Epithelial cell of proximal tubule (primary cell): ENCODE measurements around the gene KDM1B. TPM values are rescaled to one million over a fixed set of nuclear protein-coding genes. Genes with fewer than 3 reads are reported as not detected.

Experiments used
- DNase-seq: peaks from one replicate; pipeline ENCODE4 v3.0.0-alpha.2; 2011; ENCODE audit warnings: low read depth
- H3K4me3 ChIP-seq: 2 replicates; pipeline ENCODE4 v1.5.1; 2011; ENCODE audit warnings: low read depth, mild to moderate bottlenecking, low read length
- total RNA-seq: library from RNA; depleted of rRNA; stranded (reverse); fragments of >200 nt; gene quantifications from 2 replicates; pipeline ENCODE4 v1.2.3, GENCODE V29; 2015
- TF ChIP-seq, protein P1 (sequence below): conservative IDR thresholded peaks from 2 replicates; pipeline ENCODE4 v1.5.1; 2012; ENCODE audit warnings: low read depth, mild to moderate bottlenecking, low read length

KDM1B gene
- total RNA-seq, 1 donor from 2014 or later: 15.7 TPM

DNA sequence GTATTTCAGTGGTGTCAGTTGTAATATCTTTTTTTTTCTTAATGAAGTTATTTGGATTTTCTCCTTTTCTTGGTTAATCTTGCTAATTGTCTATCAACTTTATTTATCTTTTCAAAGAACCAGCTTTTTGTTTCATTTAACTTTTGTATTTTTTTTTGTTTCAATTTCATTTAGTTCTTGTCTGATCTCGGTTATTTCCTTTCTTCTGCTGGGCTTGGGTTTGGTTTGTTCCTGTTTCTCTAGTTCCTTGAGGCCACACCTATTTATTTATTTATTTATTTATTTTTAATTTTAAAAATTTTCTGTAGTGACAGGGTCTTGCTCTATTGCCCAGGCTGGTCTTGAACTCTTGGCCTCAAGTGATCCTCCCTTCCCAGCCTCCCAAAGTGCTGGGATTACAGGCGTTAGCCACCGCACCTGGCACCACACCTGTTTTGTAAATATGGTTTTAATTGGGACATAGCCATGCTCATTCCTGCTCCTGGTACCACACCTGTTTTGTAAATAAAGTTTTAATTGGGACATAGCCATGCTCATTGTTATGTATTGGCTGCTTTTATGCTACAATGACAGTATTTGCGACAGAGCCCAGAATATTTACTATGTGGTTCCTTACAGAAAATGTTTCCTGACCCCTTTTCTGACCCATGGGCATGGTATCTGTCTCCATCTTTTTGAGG lies 22.2 kb downstream of the KDM1B start:
- TF ChIP-seq, protein P1, sequence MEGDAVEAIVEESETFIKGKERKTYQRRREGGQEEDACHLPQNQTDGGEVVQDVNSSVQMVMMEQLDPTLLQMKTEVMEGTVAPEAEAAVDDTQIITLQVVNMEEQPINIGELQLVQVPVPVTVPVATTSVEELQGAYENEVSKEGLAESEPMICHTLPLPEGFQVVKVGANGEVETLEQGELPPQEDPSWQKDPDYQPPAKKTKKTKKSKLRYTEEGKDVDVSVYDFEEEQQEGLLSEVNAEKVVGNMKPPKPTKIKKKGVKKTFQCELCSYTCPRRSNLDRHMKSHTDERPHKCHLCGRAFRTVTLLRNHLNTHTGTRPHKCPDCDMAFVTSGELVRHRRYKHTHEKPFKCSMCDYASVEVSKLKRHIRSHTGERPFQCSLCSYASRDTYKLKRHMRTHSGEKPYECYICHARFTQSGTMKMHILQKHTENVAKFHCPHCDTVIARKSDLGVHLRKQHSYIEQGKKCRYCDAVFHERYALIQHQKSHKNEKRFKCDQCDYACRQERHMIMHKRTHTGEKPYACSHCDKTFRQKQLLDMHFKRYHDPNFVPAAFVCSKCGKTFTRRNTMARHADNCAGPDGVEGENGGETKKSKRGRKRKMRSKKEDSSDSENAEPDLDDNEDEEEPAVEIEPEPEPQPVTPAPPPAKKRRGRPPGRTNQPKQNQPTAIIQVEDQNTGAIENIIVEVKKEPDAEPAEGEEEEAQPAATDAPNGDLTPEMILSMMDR: no peak
- no peak overlapping the region for H3K4me3 ChIP-seq
- no peak for DNase-seq

DNA sequence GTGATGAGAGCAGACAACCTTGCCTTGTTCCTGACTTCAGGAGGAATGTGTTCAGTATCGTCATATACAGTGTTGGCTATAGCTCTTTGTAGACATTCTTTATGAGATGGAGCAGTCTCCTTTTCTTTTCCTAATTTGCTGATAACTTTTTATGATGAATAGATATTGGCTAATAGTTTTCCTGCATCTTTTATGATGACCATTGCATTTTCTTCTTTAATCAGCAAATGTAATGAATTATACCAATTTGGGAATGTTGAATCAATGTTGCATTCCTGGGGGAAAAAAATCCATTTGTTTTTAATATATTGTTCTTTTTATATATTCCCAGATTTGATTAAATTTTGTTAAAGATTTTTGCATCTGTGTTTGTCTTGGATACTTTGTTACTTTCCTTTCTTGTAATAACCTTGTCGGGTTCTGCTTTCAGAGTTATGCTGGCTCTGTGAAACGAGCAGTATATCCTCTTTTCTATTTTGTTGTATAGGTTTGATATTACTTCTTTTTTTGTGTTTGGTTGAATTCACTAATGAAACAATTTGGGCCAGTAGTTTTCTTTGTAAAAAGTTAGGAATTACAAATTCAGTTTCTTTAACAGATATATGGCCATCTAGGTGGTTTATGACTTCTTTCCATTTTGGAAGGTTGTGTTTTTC lies 23.9 kb downstream of the KDM1B start:
- DNase-seq: no peak
- no peak overlapping the region for H3K4me3 ChIP-seq
- TF ChIP-seq, protein P1: no peak

DNA sequence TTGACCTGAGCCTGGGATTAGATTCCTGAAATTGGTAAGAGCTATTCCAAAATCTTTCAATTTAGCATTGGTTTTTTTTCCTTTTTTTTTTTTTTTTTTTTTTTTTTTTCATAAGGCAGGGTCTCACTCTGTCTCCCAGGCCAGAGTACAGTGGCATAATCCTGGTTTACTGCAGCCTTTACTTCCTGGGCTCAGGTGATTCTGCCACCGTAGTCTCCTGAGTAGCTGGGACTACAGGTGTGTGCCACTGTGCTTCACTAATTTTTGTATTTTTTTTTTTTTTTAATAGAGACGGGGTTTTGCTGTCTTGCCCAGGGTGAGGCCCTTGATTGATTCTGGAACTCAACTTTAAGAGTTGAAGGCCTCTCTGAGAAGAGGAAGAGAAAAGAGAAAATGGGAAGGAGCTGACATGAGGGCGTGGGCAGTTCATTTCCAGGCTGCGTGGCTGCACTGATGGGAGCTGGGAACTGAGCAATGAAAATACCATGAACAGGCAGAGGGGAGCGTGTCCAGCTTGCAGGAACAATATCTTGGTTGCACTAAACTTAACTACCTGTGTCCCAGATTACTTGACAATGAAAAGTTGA lies 24.6 kb downstream of the KDM1B start:
- DNase-seq: no peak
- TF ChIP-seq, protein P1: no peak
- H3K4me3 ChIP-seq: no peak overlapping the region

DNA sequence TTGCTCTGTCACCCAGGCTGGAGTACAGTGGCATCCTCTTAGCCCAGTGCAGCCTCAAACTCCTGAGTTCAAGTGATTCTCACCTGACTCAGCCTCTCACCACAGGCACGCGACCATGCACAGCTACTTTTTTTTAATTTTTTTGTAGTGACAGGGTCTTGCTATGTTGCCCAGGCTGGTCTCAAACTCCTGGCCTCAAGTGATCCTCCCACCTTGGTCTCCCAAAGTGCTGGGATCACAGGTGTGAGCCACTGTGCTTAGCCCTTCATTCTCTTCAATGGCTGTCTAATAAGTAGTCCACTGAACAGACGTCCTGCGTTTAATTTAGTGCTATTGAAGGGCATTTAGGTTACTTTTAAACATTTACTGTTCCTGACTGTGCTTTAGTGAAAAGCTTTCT lies 27.3 kb downstream of the KDM1B start:
- TF ChIP-seq, protein P1: no peak
- no peak overlapping the region for H3K4me3 ChIP-seq
- DNase-seq: no peak

DNA sequence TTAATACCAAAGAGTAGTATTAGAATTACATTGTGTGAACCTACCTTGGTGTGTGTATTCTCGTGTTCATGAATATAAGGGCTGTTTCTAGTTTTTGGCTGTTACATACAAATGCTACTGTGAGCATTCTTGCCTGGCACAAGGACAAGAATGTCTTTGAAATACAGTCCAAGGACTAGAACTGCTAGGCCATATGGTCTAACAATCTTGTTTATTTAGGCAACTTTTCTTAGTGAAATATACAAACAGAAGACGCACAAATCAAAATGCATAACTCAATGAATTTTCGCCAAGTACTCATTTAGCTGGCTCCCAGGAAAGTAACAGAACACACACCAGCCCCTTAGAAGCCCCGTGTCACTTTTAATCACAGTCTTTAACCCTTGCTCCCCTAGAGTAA lies 28.5 kb downstream of the KDM1B start:
- TF ChIP-seq, protein P1: no peak
- no peak for DNase-seq
- no peak overlapping the region for H3K4me3 ChIP-seq

DNA sequence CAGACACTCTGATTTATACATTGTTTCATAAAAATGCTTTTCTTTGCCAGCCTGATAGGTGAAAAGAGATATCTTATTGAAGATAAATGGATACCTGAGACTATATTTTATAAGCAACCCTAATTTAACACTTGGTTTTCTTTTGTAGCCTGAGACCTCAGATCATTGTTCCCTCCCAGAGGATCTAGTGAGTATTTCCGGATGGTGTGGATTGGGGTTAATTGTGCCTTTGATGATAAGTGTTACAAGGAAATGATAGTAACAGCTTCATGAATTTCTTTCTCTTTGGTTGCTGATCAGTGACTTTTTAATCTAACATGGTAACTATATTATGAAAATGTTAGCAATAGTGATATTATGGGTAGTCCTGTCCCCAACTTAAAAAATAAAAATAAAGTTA lies 30.4 kb downstream of the KDM1B start:
- TF ChIP-seq, protein P1: no peak
- H3K4me3 ChIP-seq: no peak overlapping the region
- DNase-seq: no peak
